Caco-2 (cell line): ENCODE data around the gene DNAAF8. TPM values are rescaled to one million over a fixed set of nuclear protein-coding genes. Genes with fewer than 3 reads are reported as not detected.

Experiments used
- BruUV-seq: library from RNA; stranded (reverse); fragments of 400-500 nt; replicated peaks from 2 replicates; lab custom pipeline; 2021; lab: Mats Ljungman, UMichigan
- CTCF ChIA-PET: fragments of 300-600 bp; sonication (Branson Sonifier 250); formaldehyde crosslinking; loops from one replicate; lab custom pipeline; 2022; ENCODE audit warnings: antibody characterized with exemption; lab: Charles Lee
- POLR2A ChIA-PET: fragments of 300-600 bp; sonication (Branson Sonifier 250); formaldehyde crosslinking; loops from one replicate; lab custom pipeline; 2022; ENCODE audit warnings: antibody characterized with exemption; lab: Charles Lee
- DNase-seq, 2 experiments: peaks; one replicate each; pipeline versions ENCODE4 v3.0.0 to v3.0.0-alpha.2; 2020 to 2022
- H3K27me3 ChIP-seq: replicated peaks from 2 replicates; pipeline ENCODE4 v1.6.0; 2011; ENCODE audit warnings: low read length; ENCODE audit not compliant: control insufficient read depth, insufficient read depth
- H3K36me3 ChIP-seq: 2 replicates; pipeline ENCODE4 v1.5.1; 2011; ENCODE audit warnings: low read length; ENCODE audit not compliant: control insufficient read depth, insufficient read depth
- H3K4me1 ChIP-seq: fragments of 250-450 bp; sonication (Bioruptor Pico); 2 replicates; pipeline ENCODE4 v1.5.1; 2020; ENCODE audit warnings: mild to moderate bottlenecking
- H3K4me3 ChIP-seq: 2 replicates; pipeline ENCODE4 v1.5.1; 2011; ENCODE audit warnings: low read depth, mild to moderate bottlenecking, control low read depth, low read length
- H3K9me3 ChIP-seq: fragments of 250-450 bp; sonication (Bioruptor Pico); 2 replicates; pipeline ENCODE4 v1.5.1; 2020; ENCODE audit warnings: mild to moderate bottlenecking, moderate library complexity
- H3K27ac Mint-ChIP-seq: one replicate; pipeline ENCODE4 v1.8.0; 2022; ENCODE audit warnings: mixed read lengths; ENCODE audit not compliant: unreplicated experiment
- H3K27me3 Mint-ChIP-seq: one replicate; pipeline ENCODE4 v1.8.0; 2022; ENCODE audit warnings: mixed read lengths; ENCODE audit not compliant: insufficient read depth, unreplicated experiment
- H3K36me3 Mint-ChIP-seq: one replicate; pipeline ENCODE4 v1.8.0; 2022; ENCODE audit warnings: mild to moderate bottlenecking, mixed read lengths; ENCODE audit not compliant: insufficient read depth, unreplicated experiment
- H3K4me1 Mint-ChIP-seq: one replicate; pipeline ENCODE4 v1.8.0; 2022; ENCODE audit warnings: low read depth, mixed read lengths; ENCODE audit not compliant: unreplicated experiment
- H3K4me3 Mint-ChIP-seq: one replicate; pipeline ENCODE4 v1.8.0; 2022; ENCODE audit warnings: mild to moderate bottlenecking, moderate library complexity, mixed read lengths; ENCODE audit not compliant: unreplicated experiment
- H3K9me3 Mint-ChIP-seq: one replicate; pipeline ENCODE4 v1.8.0; 2022; ENCODE audit warnings: mixed read lengths; ENCODE audit not compliant: unreplicated experiment
- CTCF ChIP-seq, 2 experiments: fragments of 200-600 bp in 1 of 2; IDR thresholded peaks; 1 replicate in 1 of 2; 2 replicates in 1 of 2; pipeline versions ENCODE4 v1.5.1 to v1.8.0; 2011 to 2022; ENCODE audit warnings: antibody characterized with exemption in 1 of 2, control low read depth in 1 of 2, inconsistent platforms in 1 of 2, low read depth in 1 of 2, low read length in 1 of 2, mild to moderate bottlenecking in 1 of 2, moderate library complexity in 1 of 2; ENCODE audit not compliant: insufficient read depth in 1 of 2, severe bottlenecking in 1 of 2, unreplicated experiment in 1 of 2
- intact Hi-C: fragments of 100-400 bp; cut with micrococcal nuclease; formaldehyde crosslinking; loops from one replicate; pipeline ENCODE4 v1.10.0; 2022; ENCODE audit not compliant: unreplicated experiment
- total RNA-seq: library from RNA; stranded (reverse); gene quantifications from 2 replicates; pipeline ENCODE4 v1.2.3, GENCODE V29; 2022

DNAAF8 gene
- total RNA-seq, 1 experiment from 2014 or later = 0.54 TPM

GRCh38 chr16:4698321-4699045, 35.9 kb upstream of the DNAAF8 start:
- Histone ChIP-seq H3K36me3 (no peaks in the 10 kb centered on the region; the same call in 1 of the 2 replicates), H3K9me3 (no peaks in the 10 kb centered on the region), H3K4me1 (no peaks in the 10 kb centered on the region), H3K4me3 (no peak overlapping the region), H3K27me3 (no peaks in the 10 kb centered on the region)
- TF ChIP-seq CTCF (IDR thresholded peaks at IDR 0.05; ENCODE audit: insufficient read depth in 1 of 2, low read depth in 1 of 2, low read length in 1 of 2, severe bottlenecking in 1 of 2, unreplicated experiment in 1 of 2) = no peak
- ChIA-PET POLR2A (no interaction called here), CTCF (no interaction called here)
- peak in 1 of 2 experiments; percentile 27 for DNase-seq
- Mint-ChIP-seq H3K36me3 (peaks cover 46% of the 10 kb centered on the region), H3K4me3 (no peak overlapping the region), H3K27me3 (no peaks in the 10 kb centered on the region), H3K4me1 (no peaks in the 10 kb centered on the region), H3K27ac (no peak overlapping the region), H3K9me3 (no peaks in the 10 kb centered on the region)
- intact Hi-C loops = no loop called here
- BruUV-seq = no TSS peak

- TF ChIP-seq CTCF (IDR thresholded peaks at IDR 0.05; ENCODE audit: insufficient read depth in 1 of 2, low read depth in 1 of 2, low read length in 1 of 2, severe bottlenecking in 1 of 2, unreplicated experiment in 1 of 2) = no peak
- no peak overlapping the region for H3K4me3 Mint-ChIP-seq
- no peak overlapping the region for H3K4me3 ChIP-seq
- H3K4me1 ChIP-seq = no peaks in the 10 kb centered on the region
- no peaks in the 10 kb centered on the region for H3K27me3 ChIP-seq
- no TSS peak for BruUV-seq
- CTCF ChIA-PET = no interaction called here
- no peaks in the 10 kb centered on the region for H3K4me1 Mint-ChIP-seq
- POLR2A ChIA-PET = no interaction called here
- no peaks in the 10 kb centered on the region for H3K9me3 Mint-ChIP-seq
- peaks cover 43% of the 10 kb centered on the region for H3K36me3 Mint-ChIP-seq
- H3K36me3 ChIP-seq = no peaks in the 10 kb centered on the region; the same call in 1 of the 2 replicates
- intact Hi-C loops = no loop called here
- H3K27ac Mint-ChIP-seq = no peak overlapping the region
- DNase-seq = peak in 1 of 2 experiments; percentile 23
- no peaks in the 10 kb centered on the region for H3K27me3 Mint-ChIP-seq
- no peaks in the 10 kb centered on the region for H3K9me3 ChIP-seq
Measured at GRCh38 chr16:4699046-4699556, 35.2 kb upstream of the DNAAF8 start.

DNA sequence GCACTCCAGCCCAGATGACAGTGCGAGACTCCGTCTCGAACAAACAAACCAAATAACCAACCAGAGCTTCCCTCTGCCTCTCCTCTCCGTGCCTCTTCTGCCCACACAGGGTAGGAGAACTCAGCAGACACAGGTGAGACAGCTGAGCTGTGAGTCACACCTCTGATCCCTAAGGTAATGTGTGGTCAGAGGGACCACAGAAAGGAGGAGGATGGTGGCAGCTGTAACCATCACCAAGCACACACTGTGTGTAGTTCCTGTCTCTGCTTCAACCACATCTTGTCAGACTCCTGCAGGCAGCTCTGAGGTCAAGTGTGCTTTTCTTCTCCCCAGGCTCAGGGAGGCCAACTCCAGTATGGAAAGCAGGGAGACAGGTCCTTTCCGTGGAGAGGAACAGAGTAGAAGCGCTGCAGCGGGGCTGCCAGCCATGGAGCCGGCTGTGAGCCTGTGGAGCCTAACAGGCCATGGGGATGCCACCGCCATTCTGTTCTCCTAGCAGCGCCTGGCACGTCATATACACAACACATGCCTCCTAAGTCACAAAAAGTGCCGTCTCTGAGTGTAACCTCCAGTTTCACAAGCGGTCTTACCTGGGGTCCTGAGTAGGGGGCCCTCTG, 33.8 kb upstream of the DNAAF8 start:
- Mint-ChIP-seq H3K4me3 (no peak overlapping the region), H3K9me3 (no peaks in the 10 kb centered on the region), H3K36me3 (peaks cover 38% of the 10 kb centered on the region), H3K27ac (no peak overlapping the region), H3K4me1 (no peaks in the 10 kb centered on the region), H3K27me3 (no peaks in the 10 kb centered on the region)
- POLR2A ChIA-PET = no interaction called here
- intact Hi-C loops = no loop called here
- H3K27me3 ChIP-seq = no peaks in the 10 kb centered on the region
- no peak overlapping the region for H3K4me3 ChIP-seq
- H3K36me3 ChIP-seq = no peaks in the 10 kb centered on the region; the same call in 1 of the 2 replicates
- no peak for DNase-seq
- no peak for TF ChIP-seq CTCF (IDR thresholded peaks at IDR 0.05; ENCODE audit: insufficient read depth in 1 of 2, low read depth in 1 of 2, low read length in 1 of 2, severe bottlenecking in 1 of 2, unreplicated experiment in 1 of 2)
- CTCF ChIA-PET = no interaction called here
- H3K4me1 ChIP-seq = no peaks in the 10 kb centered on the region
- H3K9me3 ChIP-seq = no peaks in the 10 kb centered on the region
- no TSS peak for BruUV-seq
